Panc1 (cell line): ENCODE results near the gene CCZ1. TPM values are rescaled to one million over a fixed set of nuclear protein-coding genes. Genes with fewer than 3 reads are reported as not detected.
"Not testable (repeated sequence)": the region's sequence is repeated elsewhere in the genome, so short reads cannot be mapped to it uniquely, and the experiment has no call there.

Experiments
- ATAC-seq: fragments of 200-7000 bp; cut with Tn5 transposase; 2 replicates; pipeline ENCODE4 v1.9.1; 2020; ENCODE audit warnings: mild to moderate bottlenecking, moderate library complexity
- BruUV-seq: library from RNA; stranded (reverse); fragments of 400-500 nt; replicated peaks from 2 replicates; lab custom pipeline; 2021; lab: Mats Ljungman, UMichigan
- CTCF ChIA-PET: fragments of 300-600 bp; sonication (Branson Sonifier 250); formaldehyde crosslinking; loops from one replicate; lab custom pipeline; 2022; ENCODE audit warnings: antibody characterized with exemption; lab: Charles Lee
- POLR2A ChIA-PET: fragments of 300-600 bp; sonication (Branson Sonifier 250); formaldehyde crosslinking; loops from one replicate; lab custom pipeline; 2022; ENCODE audit warnings: antibody characterized with exemption; lab: Charles Lee
- DNase-seq: peaks from one replicate; pipeline ENCODE4 v3.0.0-alpha.2; 2010; ENCODE audit warnings: low read depth, low spot score
- H3K27ac ChIP-seq: 2 replicates; pipeline ENCODE4 v1.5.1; 2011; ENCODE audit warnings: mild to moderate bottlenecking, low read length, inconsistent platforms
- H3K27me3 ChIP-seq: fragments of 200-500 bp; sonication (Bioruptor generic); 2 replicates; pipeline ENCODE4 v1.6.0; 2014; ENCODE audit warnings: low read length, inconsistent platforms; ENCODE audit not compliant: control insufficient read depth, insufficient read depth
- H3K36me3 ChIP-seq: fragments of 200-500 bp; sonication (Bioruptor generic); 2 replicates; pipeline ENCODE4 v1.5.1; 2014; ENCODE audit warnings: inconsistent platforms, mild to moderate bottlenecking, low read length, moderate library complexity; ENCODE audit not compliant: control insufficient read depth, insufficient read depth
- H3K4me1 ChIP-seq: 2 replicates; pipeline ENCODE4 v1.5.1; 2011; ENCODE audit warnings: inconsistent platforms, mild to moderate bottlenecking, low read length, moderate library complexity; ENCODE audit not compliant: control insufficient read depth, insufficient read depth
- H3K4me3 ChIP-seq, 2 experiments: 2 replicates each; pipeline ENCODE4 v1.5.1; 2011 to 2012; ENCODE audit warnings: low read depth in 2 of 2, low read length in 2 of 2, mild to moderate bottlenecking in 2 of 2, inconsistent platforms in 1 of 2, moderate library complexity in 1 of 2
- H3K9me3 ChIP-seq: fragments of 200-500 bp; sonication (Bioruptor generic); 2 replicates; pipeline ENCODE4 v1.5.1; 2014; ENCODE audit warnings: low read depth, mild to moderate bottlenecking, inconsistent platforms, low read length, moderate library complexity; ENCODE audit not compliant: control insufficient read depth, insufficient read depth
- CTCF ChIP-seq: fragments of 450-650 bp; IDR thresholded peaks from 2 replicates; pipeline ENCODE4 v1.5.1; 2017; ENCODE audit warnings: mild to moderate bottlenecking
- POLR2AphosphoS5 ChIP-seq: IDR thresholded peaks from 2 replicates; pipeline ENCODE4 v1.6.1; 2012; ENCODE audit warnings: mild to moderate bottlenecking, low read depth, low read length, moderate library complexity
- REST ChIP-seq, 2 experiments: IDR thresholded peaks; 2 replicates each; pipeline ENCODE4 v1.6.1; 2011 to 2012; ENCODE audit warnings: low read depth in 2 of 2, control low read depth in 1 of 2, low read length in 1 of 2, mild to moderate bottlenecking in 1 of 2, moderate library complexity in 1 of 2; ENCODE audit not compliant: insufficient read depth in 1 of 2
- SIN3A ChIP-seq: IDR thresholded peaks from 2 replicates; pipeline ENCODE4 v1.6.1; 2012; ENCODE audit warnings: low read depth, mild to moderate bottlenecking, low read length, moderate library complexity, borderline replicate concordance; ENCODE audit not compliant: insufficient read depth
- TCF7L2 ChIP-seq: IDR thresholded peaks from 2 replicates; pipeline ENCODE4 v1.6.1; 2011; ENCODE audit warnings: mild to moderate bottlenecking, low read depth, low read length, inconsistent platforms
- in situ Hi-C: cut with HindIII; loops from 2 replicates; pipeline ENCODE4 v1.10.0; 2016; ENCODE audit warnings: low sequenced_read_pairs, low pct_unique_long_range_greater_than_20kb
- intact Hi-C: fragments of 100-400 bp; cut with micrococcal nuclease; formaldehyde crosslinking; loops from one replicate; pipeline ENCODE4 v1.10.0; 2022; ENCODE audit not compliant: unreplicated experiment
- total RNA-seq: library from RNA; stranded (reverse); gene quantifications from one replicate; pipeline ENCODE4 v1.2.1, GENCODE V29; 2021; ENCODE audit not compliant: unreplicated experiment

The CCZ1 gene
- total RNA-seq, 1 experiment from 2014 or later: 128 TPM

DNA sequence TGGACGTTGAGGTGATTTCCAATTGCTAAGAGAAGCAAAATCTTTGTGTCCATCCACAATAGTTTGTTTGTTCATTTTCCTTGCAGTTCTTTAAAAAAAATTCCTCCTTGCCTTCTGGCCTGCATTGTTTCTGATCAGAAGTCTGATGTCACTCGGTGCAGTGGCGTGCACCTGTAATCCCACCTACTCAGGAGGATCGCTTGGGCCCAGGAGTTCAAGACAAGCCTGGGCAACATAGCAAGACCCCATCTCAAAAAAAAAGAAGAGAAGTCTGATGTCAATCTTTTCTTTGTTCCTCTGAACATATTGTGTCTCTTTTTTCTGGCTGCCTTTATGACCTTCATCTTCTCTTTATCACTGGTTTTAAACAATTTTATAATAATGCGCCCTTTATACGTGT is 31.5 kb upstream of the CCZ1 start:
- intact Hi-C loops (loop anchor here (5.0 kb wide), 1 partner anchor 135 kb away; no protein-coding TSS in a partner anchor), in situ Hi-C loops (no loop called here)
- BruUV-seq: no TSS peak
- ATAC-seq: no peak
- DNase-seq: no peak
- Histone ChIP-seq H3K36me3 (no peaks in the 10 kb centered on the region), H3K4me3 (no peak overlapping the region), H3K27me3 (no peaks in the 10 kb centered on the region; the same call in 1 of the 2 replicates), H3K9me3 (no peaks in the 10 kb centered on the region), H3K27ac (no peak overlapping the region), H3K4me1 (no peaks in the 10 kb centered on the region)
- ChIA-PET CTCF (no interaction called here), POLR2A (no interaction called here)
- TF ChIP-seq CTCF (no peak), SIN3A (no peak), REST (IDR thresholded peaks at IDR 0.05; ENCODE audit: insufficient read depth in 1 of 2, low read depth in 2 of 2, low read length in 1 of 2) (no peak), TCF7L2 (no peak), POLR2AphosphoS5 (no peak)

- H3K27me3 ChIP-seq, H3K4me1 ChIP-seq, H3K9me3 ChIP-seq, H3K36me3 ChIP-seq, in situ Hi-C loops, H3K4me3 ChIP-seq, H3K27ac ChIP-seq, BruUV-seq: not testable (repeated sequence)
- peak; percentile 60; the same call in 1 of the 2 replicates for ATAC-seq
- intact Hi-C loops: loop anchor here (5.0 kb wide), 1 partner anchor 133 kb away; no protein-coding TSS in a partner anchor
- ChIA-PET CTCF (interaction anchor here (0.6 to 0.9 kb wide), 2 partner anchors 12 to 1436 kb away, joined by 3 to 5 read pairs; no protein-coding TSS in a partner anchor), POLR2A (interaction anchor here (0.6 kb wide), 1 partner anchor 309 kb away, joined by 7 read pairs; no protein-coding TSS in a partner anchor)
- DNase-seq: peak; percentile 2
These were observed 29.6 kb upstream of the CCZ1 start for GRCh38 chr7:5868928-5869341.

- intact Hi-C loops (loop anchor here (5.0 kb wide), 1 partner anchor 133 kb away; no protein-coding TSS in a partner anchor), in situ Hi-C loops (no loop called here)
- Histone ChIP-seq H3K4me3 (no peak overlapping the region), H3K27me3 (no peaks in the 10 kb centered on the region; the same call in 1 of the 2 replicates), H3K9me3 (no peaks in the 10 kb centered on the region), H3K36me3 (no peaks in the 10 kb centered on the region), H3K4me1 (no peaks in the 10 kb centered on the region), H3K27ac (no peak overlapping the region)
- ChIA-PET POLR2A (no interaction called here), CTCF (no interaction called here)
- BruUV-seq: no TSS peak
- ATAC-seq: no peak
- no peak for DNase-seq
- TF ChIP-seq SIN3A: no peak
- no peak for TF ChIP-seq REST (IDR thresholded peaks at IDR 0.05; ENCODE audit: insufficient read depth in 1 of 2, low read depth in 2 of 2, low read length in 1 of 2)
- TF ChIP-seq CTCF: no peak
- no peak for TF ChIP-seq TCF7L2
These were observed 28.8 kb upstream of the CCZ1 start for GRCh38 chr7:5869691-5870090.
